K562 (cell line): ENCODE results near the gene CCDC172. TPM values are rescaled to one million over a fixed set of nuclear protein-coding genes. Genes with fewer than 3 reads are reported as not detected.

Source experiments
- ATAC-seq: fragments of 200-7000 bp; cut with Tn5 transposase; 3 replicates; pipeline ENCODE4 v1.9.1; 2020; ENCODE audit warnings: moderate library complexity
- BruUV-seq: library from RNA; stranded (reverse); fragments of 400-500 nt; replicated peaks from 2 replicates; lab custom pipeline; 2021; lab: Mats Ljungman, UMichigan
- CTCF ChIA-PET: fragments of 300-600 bp; formaldehyde crosslinking; extraction: SDS; loops from one replicate; lab custom pipeline; 2021; ENCODE audit warnings: low intra/inter-chr PET ratio; lab: Yijun Ruan, JAX
- POLR2A ChIA-PET: fragments of 300-600, 350-650 bp; sonication (Branson Sonifier 250); formaldehyde crosslinking; extraction: SDS; loops from one replicate; lab custom pipeline; 2021; ENCODE audit warnings: antibody characterized with exemption, inconsistent platforms; lab: Yijun Ruan, JAX
- DNase-seq, 4 experiments: peaks; one replicate each; pipeline versions ENCODE4 v3.0.0 to v3.0.0-alpha.2; 2011 to 2018; ENCODE audit warnings: low spot score in 3 of 4, mixed read lengths in 3 of 4; ENCODE audit errors: extremely low read depth in 1 of 4
- FAIRE-seq: peaks from 2 replicates; lab custom pipeline; 2011; peaks lifted over from hg19 to GRCh38; lab: Jason Lieb, UNC
- H2AFZ ChIP-seq: 2 replicates; pipeline ENCODE4 v1.6.0; 2011; ENCODE audit warnings: low read depth, low read length, control low read depth, inconsistent platforms
- H3K27ac ChIP-seq: fragments of 200-600 bp; 3 replicates; pipeline ENCODE4 v1.8.0; 2011; ENCODE audit warnings: low read depth, mild to moderate bottlenecking, control low read depth, inconsistent platforms, low read length, moderate library complexity, mixed read lengths; ENCODE audit errors: extremely low read depth
- H3K27me3 ChIP-seq, 2 experiments: fragments of 300-600 bp in 1 of 2; 2 replicates in 1 of 2; 3 replicates in 1 of 2; pipeline versions ENCODE4 v1.6.0 to v1.8.0; 2011; ENCODE audit warnings: inconsistent platforms in 2 of 2, low read length in 2 of 2, mild to moderate bottlenecking in 1 of 2, mixed read lengths in 1 of 2, moderate library complexity in 1 of 2; ENCODE audit not compliant: control insufficient read depth in 2 of 2, insufficient read depth in 2 of 2
- H3K36me3 ChIP-seq: fragments of 300-600 bp; 3 replicates; pipeline ENCODE4 v1.8.0; 2011; ENCODE audit warnings: mild to moderate bottlenecking, low read length, inconsistent platforms; ENCODE audit not compliant: control insufficient read depth, insufficient read depth
- H3K4me1 ChIP-seq, 2 experiments: fragments of 200-600 bp in 1 of 2; replicated peaks in 1 of 2; 2 replicates in 1 of 2; 3 replicates in 1 of 2; pipeline versions ENCODE4 v1.5.1 to v1.8.0; 2011; ENCODE audit warnings: inconsistent platforms in 2 of 2, low read length in 2 of 2, mild to moderate bottlenecking in 1 of 2, mixed read lengths in 1 of 2, moderate library complexity in 1 of 2; ENCODE audit not compliant: control insufficient read depth in 2 of 2, insufficient read depth in 2 of 2
- H3K4me2 ChIP-seq: 2 replicates; pipeline ENCODE4 v1.6.1; 2011; ENCODE audit warnings: low read length, control low read depth, inconsistent platforms, mixed read lengths; ENCODE audit not compliant: insufficient read depth
- H3K4me3 ChIP-seq: fragments of 200-600 bp; sonication (generic), shearing (Covaris generic); 2 replicates; pipeline ENCODE4 v1.5.1; 2016; ENCODE audit warnings: control low read depth, inconsistent platforms
- H3K79me2 ChIP-seq: fragments of 200-600 bp; 3 replicates; pipeline ENCODE4 v1.8.0; 2011; ENCODE audit warnings: low read length, inconsistent platforms; ENCODE audit not compliant: control insufficient read depth, insufficient read depth
- H3K9ac ChIP-seq, 2 experiments: 2 replicates each; pipeline versions ENCODE4 v1.6.0 to v1.6.1; 2011; ENCODE audit warnings: low read depth in 2 of 2, low read length in 2 of 2, control low read depth in 1 of 2, inconsistent platforms in 1 of 2, mild to moderate bottlenecking in 1 of 2, mixed read lengths in 1 of 2; ENCODE audit not compliant: insufficient read depth in 1 of 2
- H3K9me1 ChIP-seq: one replicate; pipeline ENCODE4 v1.6.0; 2011; ENCODE audit warnings: inconsistent platforms, mild to moderate bottlenecking, low read length, moderate library complexity; ENCODE audit not compliant: control insufficient read depth, insufficient read depth
- H3K9me3 ChIP-seq: replicated peaks from 2 replicates; pipeline ENCODE4 v1.5.1; 2011; ENCODE audit warnings: low read depth, low read length, inconsistent platforms; ENCODE audit not compliant: control insufficient read depth, insufficient read depth
- H4K20me1 ChIP-seq: replicated peaks from 2 replicates; pipeline ENCODE4 v1.6.1; 2011; ENCODE audit warnings: low read length, inconsistent platforms, mixed read lengths; ENCODE audit not compliant: control insufficient read depth, insufficient read depth
- CBFB ChIP-seq: sonication (generic); formaldehyde crosslinking; IDR thresholded peaks from 2 replicates; pipeline ENCODE4 v1.4.0; 2020; ENCODE audit warnings: mild to moderate bottlenecking, missing genetic modification reagents
- CSDE1 ChIP-seq, 2 experiments: fragments of 450-650 bp; IDR thresholded peaks; 2 replicates each; pipeline ENCODE4 v1.6.1; 2016; ENCODE audit warnings: mild to moderate bottlenecking in 1 of 2
- EWSR1 ChIP-seq: fragments of 450-650 bp; IDR thresholded peaks from 2 replicates; pipeline ENCODE4 v1.6.1; 2018; ENCODE audit warnings: borderline replicate concordance, mild to moderate bottlenecking, low read depth, moderate library complexity; ENCODE audit not compliant: partially characterized antibody
- JUN ChIP-seq, 2 experiments: sonication (generic) in 1 of 2; formaldehyde crosslinking in 1 of 2; IDR thresholded peaks; 2 replicates each; pipeline versions ENCODE4 v1.6.1 to v1.8.0; 2012 to 2022; ENCODE audit warnings: borderline replicate concordance in 2 of 2, mild to moderate bottlenecking in 2 of 2, improper control_type of control experiment in 1 of 2, low read depth in 1 of 2, low read length in 1 of 2, missing genetic modification reagents in 1 of 2
- KAT8 ChIP-seq: fragments of 450-650 bp; IDR thresholded peaks from 2 replicates; pipeline ENCODE4 v1.6.1; 2016; ENCODE audit warnings: low read depth, mild to moderate bottlenecking
- MAFF ChIP-seq: IDR thresholded peaks from 2 replicates; pipeline ENCODE4 v1.6.1; 2012; ENCODE audit warnings: low read length, improper control_type of control experiment
- MTF1 ChIP-seq: fragments of 250-450 bp; sonication (Bioruptor Pico); IDR thresholded peaks from 2 replicates; pipeline ENCODE4 v1.9.0; 2021; ENCODE audit warnings: moderate library complexity, mild to moderate bottlenecking, inconsistent platforms, borderline replicate concordance
- RFX5 ChIP-seq: IDR thresholded peaks from 2 replicates; pipeline ENCODE4 v1.6.1; 2011; ENCODE audit warnings: low read depth, mild to moderate bottlenecking, improper control_type of control experiment, low read length
- U2AF1 ChIP-seq: fragments of 200-400 bp; formaldehyde crosslinking; optimal IDR thresholded peaks from 2 replicates; pipeline ENCODE3; 2017; ENCODE audit warnings: mild to moderate bottlenecking, low read depth, low read length, moderate library complexity
- ZBTB17 ChIP-seq: fragments of 450-650 bp; formaldehyde crosslinking; IDR thresholded peaks from 2 replicates; pipeline ENCODE4 v1.4.0; 2020; ENCODE audit warnings: mild to moderate bottlenecking
- ZBTB7A ChIP-seq: IDR thresholded peaks from 2 replicates; pipeline ENCODE4 v1.6.1; 2011; ENCODE audit warnings: low read depth, mild to moderate bottlenecking, low read length, moderate library complexity, borderline replicate concordance; ENCODE audit not compliant: control insufficient read depth
- ZNF282 ChIP-seq: sonication (generic); formaldehyde crosslinking; IDR thresholded peaks from 2 replicates; pipeline ENCODE4 v1.8.1; 2023; ENCODE audit warnings: missing genetic modification reagents
- WGBS: fragments of 100-300 bp; shearing (Covaris generic); methylation state at CpG from one replicate; pipeline ENCODE4 v1.1.6; 2016; ENCODE audit warnings: low coverage, mixed read lengths; ENCODE audit not compliant: insufficient coverage; ENCODE audit errors: missing lambda C conversion rate; 5-methylcytosine and 5-hydroxymethylcytosine counted together
- in situ Hi-C: fragments of 300-500 bp; cut with MboI; formaldehyde crosslinking; loops from 4 replicates; pipeline ENCODE4 v1.15.0; 2018; ENCODE audit warnings: inconsistent platforms, mixed read lengths
- intact Hi-C: fragments of 100-400 bp; cut with micrococcal nuclease; formaldehyde crosslinking; loops from 2 replicates; pipeline ENCODE4 v1.14.2; 2022
- polyA plus RNA-seq, 8 experiments: library from polyadenylated mRNA; depleted of rRNA in 4 of 8; stranded (reverse) in 5 of 8; unstranded in 3 of 8; fragments of >200 nt; fragmentation: Nextera tagmentation in 2 of 8; fragmentation: Illumina TruSeq in 1 of 8; extraction: Ambion mirVana in 2 of 8; extraction: Trizol in 1 of 8; gene quantifications; 2 replicates each; pipeline versions ENCODE4 v1.2.1 to v1.2.3, GENCODE V29; 2011 to 2014; ENCODE audit warnings: inconsistent platforms in 1 of 8, missing spikeins in 1 of 8
- total RNA-seq, 7 experiments: library from RNA; depleted of rRNA in 6 of 7; stranded (reverse); fragments of >200 nt in 6 of 7; fragmentation: Illumina TruSeq in 2 of 7; extraction: Trizol in 2 of 7; gene quantifications; 2 replicates each; pipeline versions ENCODE4 v1.2.1 to v1.2.3, GENCODE V29; 2011 to 2021; ENCODE audit warnings: low replicate concordance in 1 of 7
- TF ChIP-seq, protein P1 (sequence below): fragments of 250-450 bp; sonication (Bioruptor Pico); IDR thresholded peaks from 2 replicates; pipeline ENCODE4 v1.5.0; 2021
- TF ChIP-seq, protein P2 (sequence below): IDR thresholded peaks from 3 replicates; pipeline ENCODE4 v1.6.1; 2011; ENCODE audit warnings: borderline replicate concordance, mild to moderate bottlenecking; ENCODE audit not compliant: insufficient read length, insufficient read depth
- TF ChIP-seq, protein P3 (sequence below): sonication (generic); IDR thresholded peaks from 2 replicates; pipeline ENCODE4 v1.6.1; 2016

The CCDC172 gene
- total and polyA plus RNA-seq, 9 of the 15 experiments (the other 6 are each of a cell fraction or from before 2014, with no cell fraction given): not detected

DNA sequence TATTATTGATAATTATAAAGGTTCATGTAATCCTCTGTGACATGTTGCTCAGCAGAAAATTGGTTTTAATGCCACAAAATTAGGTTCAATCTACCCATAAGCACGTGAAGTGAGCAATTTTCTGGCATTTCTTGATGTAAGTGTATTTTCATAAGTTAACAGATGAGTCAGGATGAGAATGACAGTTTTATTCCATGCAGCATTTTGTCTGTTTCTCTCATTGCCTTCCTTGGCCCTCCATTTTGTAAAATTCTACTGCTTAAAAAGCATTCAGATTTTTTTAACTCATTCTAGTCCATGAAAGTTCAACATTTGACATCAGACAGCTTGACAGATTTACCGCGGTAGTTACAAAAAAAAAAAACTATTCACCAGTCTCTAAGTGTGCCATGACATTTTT, 47.3 kb upstream of the CCDC172 start (continued):
- TF ChIP-seq MAFF: no peak
- TF ChIP-seq ZBTB7A: no peak

DNA sequence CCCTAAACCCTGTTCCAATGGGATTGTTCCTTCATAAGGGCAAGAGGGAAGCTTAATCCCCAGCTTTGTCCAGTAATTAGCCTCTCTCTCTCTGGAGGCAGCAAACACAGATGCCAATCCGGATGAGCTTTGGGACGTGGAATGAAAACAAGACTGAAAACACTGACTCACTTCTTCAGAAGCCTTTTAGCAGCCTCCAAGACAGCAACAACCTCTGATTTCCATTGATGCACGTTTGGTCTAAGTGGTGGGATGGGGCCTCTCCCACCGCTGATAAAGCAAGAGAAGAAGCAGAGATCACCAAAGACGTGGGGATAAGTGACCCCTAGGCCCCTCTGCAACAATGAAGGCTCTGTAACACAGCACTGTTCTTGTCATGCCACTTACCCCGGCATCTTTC, 45.4 kb upstream of the CCDC172 start:
- H3K4me2 ChIP-seq: no peak overlapping the region
- TF ChIP-seq CSDE1 (IDR thresholded peaks at IDR 0.05) (no peak), EWSR1 (no peak), ZBTB17 (CRISPR knock-in tag) (no peak), JUN (IDR thresholded peaks at IDR 0.05; ENCODE audit: borderline replicate concordance, low read depth, low read length) (no peak), JUN (CRISPR knock-in tag; IDR thresholded peaks at IDR 0.05; ENCODE audit: borderline replicate concordance) (no peak), CBFB (no peak), KAT8 (no peak), MTF1 (CRISPR knock-in tag) (no peak), ZNF282 (CRISPR knock-in tag) (no peak), U2AF1 (no peak), RFX5 (no peak)
- TF ChIP-seq, protein P1, sequence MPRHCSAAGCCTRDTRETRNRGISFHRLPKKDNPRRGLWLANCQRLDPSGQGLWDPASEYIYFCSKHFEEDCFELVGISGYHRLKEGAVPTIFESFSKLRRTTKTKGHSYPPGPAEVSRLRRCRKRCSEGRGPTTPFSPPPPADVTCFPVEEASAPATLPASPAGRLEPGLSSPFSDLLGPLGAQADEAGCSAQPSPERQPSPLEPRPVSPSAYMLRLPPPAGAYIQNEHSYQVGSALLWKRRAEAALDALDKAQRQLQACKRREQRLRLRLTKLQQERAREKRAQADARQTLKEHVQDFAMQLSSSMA: no peak
- TF ChIP-seq, protein P2, sequence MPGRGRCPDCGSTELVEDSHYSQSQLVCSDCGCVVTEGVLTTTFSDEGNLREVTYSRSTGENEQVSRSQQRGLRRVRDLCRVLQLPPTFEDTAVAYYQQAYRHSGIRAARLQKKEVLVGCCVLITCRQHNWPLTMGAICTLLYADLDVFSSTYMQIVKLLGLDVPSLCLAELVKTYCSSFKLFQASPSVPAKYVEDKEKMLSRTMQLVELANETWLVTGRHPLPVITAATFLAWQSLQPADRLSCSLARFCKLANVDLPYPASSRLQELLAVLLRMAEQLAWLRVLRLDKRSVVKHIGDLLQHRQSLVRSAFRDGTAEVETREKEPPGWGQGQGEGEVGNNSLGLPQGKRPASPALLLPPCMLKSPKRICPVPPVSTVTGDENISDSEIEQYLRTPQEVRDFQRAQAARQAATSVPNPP: no peak
- TF ChIP-seq, protein P3, sequence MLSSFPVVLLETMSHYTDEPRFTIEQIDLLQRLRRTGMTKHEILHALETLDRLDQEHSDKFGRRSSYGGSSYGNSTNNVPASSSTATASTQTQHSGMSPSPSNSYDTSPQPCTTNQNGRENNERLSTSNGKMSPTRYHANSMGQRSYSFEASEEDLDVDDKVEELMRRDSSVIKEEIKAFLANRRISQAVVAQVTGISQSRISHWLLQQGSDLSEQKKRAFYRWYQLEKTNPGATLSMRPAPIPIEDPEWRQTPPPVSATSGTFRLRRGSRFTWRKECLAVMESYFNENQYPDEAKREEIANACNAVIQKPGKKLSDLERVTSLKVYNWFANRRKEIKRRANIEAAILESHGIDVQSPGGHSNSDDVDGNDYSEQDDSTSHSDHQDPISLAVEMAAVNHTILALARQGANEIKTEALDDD: no peak
- TF ChIP-seq, all 486 proteins: peak for 0
- no peaks in the 10 kb centered on the region; a peak in 1 of 5 replicates for H3K27me3 ChIP-seq
- no TSS peak for BruUV-seq
- FAIRE-seq: no peak
- WGBS: 2% methylated on average over 6 of the region's 6 CpGs
- in situ Hi-C loops (no loop called here), intact Hi-C loops (no loop called here)
- no peaks in the 10 kb centered on the region for H3K9me1 ChIP-seq
- H3K9ac ChIP-seq: no peak overlapping the region
- no peak for DNase-seq
- POLR2A ChIA-PET: no interaction called here
- H3K36me3 ChIP-seq: no peaks in the 10 kb centered on the region
- H3K9me3 ChIP-seq: no peaks in the 10 kb centered on the region
- CTCF ChIA-PET: no interaction called here
- H3K4me1 ChIP-seq: no peaks in the 10 kb centered on the region
- no peaks in the 10 kb centered on the region for H3K79me2 ChIP-seq
- no peak for ATAC-seq
- H2AFZ ChIP-seq: no peak overlapping the region
- no peak overlapping the region for H3K27ac ChIP-seq
- no peak overlapping the region for H3K4me3 ChIP-seq
- H4K20me1 ChIP-seq: no peaks in the 10 kb centered on the region
